Fibroblast of villous mesenchyme (primary cell): ENCODE results near the gene PTPRM. TPM values are rescaled to one million over a fixed set of nuclear protein-coding genes. Genes with fewer than 3 reads are reported as not detected.

ENCODE experiments used
- DNase-seq: peaks from one replicate; pipeline ENCODE4 v3.0.0-alpha.2; 2010; ENCODE audit warnings: low read depth
- H3K4me3 ChIP-seq: 2 replicates; pipeline ENCODE4 v1.5.1; 2011; ENCODE audit warnings: low read depth, mild to moderate bottlenecking, low read length
- total RNA-seq: library from RNA; depleted of rRNA; stranded (reverse); fragments of >200 nt; gene quantifications from 2 replicates; pipeline ENCODE4 v1.2.3, GENCODE V29; 2012
- TF ChIP-seq, protein P1 (sequence below): IDR thresholded peaks from 2 replicates; pipeline ENCODE4 v1.5.1; 2012; ENCODE audit warnings: low read depth, mild to moderate bottlenecking, low read length; ENCODE audit not compliant: insufficient read depth

The PTPRM gene
- total RNA-seq, 1 donor, result 56.1 TPM

DNA sequence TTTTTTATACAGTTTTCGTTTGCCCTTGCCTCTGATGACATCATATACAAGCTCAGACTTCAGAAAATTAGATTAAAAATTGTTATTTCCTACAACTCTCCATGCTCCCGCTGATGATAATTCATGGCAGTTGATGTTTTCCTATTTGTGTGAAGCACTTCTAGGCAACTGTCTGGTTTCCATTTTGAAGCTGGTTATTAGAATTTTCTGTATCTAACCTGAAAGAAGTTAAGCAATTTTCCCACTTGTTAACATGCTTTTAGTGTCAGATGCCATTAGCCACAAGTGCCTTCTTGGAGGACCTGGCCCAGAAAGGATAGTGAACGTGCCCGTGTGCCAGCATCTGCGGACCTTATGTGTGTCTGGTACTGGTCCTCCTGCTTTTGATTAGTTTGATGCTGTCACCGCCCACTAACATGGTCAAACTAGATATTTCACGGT is 694.6 kb downstream of the PTPRM start:
- TF ChIP-seq, protein P1, sequence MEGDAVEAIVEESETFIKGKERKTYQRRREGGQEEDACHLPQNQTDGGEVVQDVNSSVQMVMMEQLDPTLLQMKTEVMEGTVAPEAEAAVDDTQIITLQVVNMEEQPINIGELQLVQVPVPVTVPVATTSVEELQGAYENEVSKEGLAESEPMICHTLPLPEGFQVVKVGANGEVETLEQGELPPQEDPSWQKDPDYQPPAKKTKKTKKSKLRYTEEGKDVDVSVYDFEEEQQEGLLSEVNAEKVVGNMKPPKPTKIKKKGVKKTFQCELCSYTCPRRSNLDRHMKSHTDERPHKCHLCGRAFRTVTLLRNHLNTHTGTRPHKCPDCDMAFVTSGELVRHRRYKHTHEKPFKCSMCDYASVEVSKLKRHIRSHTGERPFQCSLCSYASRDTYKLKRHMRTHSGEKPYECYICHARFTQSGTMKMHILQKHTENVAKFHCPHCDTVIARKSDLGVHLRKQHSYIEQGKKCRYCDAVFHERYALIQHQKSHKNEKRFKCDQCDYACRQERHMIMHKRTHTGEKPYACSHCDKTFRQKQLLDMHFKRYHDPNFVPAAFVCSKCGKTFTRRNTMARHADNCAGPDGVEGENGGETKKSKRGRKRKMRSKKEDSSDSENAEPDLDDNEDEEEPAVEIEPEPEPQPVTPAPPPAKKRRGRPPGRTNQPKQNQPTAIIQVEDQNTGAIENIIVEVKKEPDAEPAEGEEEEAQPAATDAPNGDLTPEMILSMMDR, result no peak
- DNase-seq, result no peak
- no peak overlapping the region for H3K4me3 ChIP-seq

DNA sequence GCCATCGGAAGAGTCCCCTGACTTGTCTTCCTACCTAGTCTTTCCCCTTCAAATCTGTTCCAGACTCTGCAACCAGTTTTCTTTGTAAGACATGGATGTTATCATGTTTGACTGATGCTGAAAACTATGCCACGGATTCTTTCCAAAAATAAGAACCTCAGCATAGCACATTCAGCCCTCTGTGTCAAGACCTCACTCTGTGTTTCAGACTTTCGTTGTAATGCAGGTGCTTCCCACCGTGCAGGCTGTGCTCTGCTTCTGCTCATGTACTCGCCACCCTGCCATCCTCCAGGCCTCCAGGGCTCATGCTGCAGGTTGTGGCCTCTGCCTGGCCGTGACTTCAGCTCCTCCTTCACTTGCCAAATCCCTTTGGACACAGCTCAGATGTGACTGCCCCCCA is 695.1 kb downstream of the PTPRM start:
- no peak overlapping the region for H3K4me3 ChIP-seq
- TF ChIP-seq, protein P1, result no peak
- no peak for DNase-seq

DNA sequence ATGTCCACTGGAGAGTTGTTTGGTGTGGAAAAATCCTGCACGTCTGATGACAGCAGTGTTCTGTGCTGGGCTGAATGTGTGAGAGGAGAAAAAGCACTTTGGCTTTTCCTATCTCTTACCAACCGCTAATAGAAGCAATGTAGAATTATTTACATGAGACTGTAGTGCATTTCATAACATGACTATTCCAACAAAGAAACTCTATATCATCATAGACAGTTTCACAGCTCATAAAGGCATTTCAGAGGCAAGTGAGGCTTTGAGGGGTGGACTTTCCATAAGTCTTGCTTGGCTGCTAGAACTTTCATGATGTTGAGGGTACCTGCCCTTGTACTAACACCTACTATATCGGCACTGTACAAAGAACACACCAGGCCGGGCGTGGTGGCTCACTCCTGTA is 697.0 kb downstream of the PTPRM start:
- TF ChIP-seq, protein P1, result no peak
- no peak for DNase-seq
- H3K4me3 ChIP-seq, result no peak overlapping the region

DNA sequence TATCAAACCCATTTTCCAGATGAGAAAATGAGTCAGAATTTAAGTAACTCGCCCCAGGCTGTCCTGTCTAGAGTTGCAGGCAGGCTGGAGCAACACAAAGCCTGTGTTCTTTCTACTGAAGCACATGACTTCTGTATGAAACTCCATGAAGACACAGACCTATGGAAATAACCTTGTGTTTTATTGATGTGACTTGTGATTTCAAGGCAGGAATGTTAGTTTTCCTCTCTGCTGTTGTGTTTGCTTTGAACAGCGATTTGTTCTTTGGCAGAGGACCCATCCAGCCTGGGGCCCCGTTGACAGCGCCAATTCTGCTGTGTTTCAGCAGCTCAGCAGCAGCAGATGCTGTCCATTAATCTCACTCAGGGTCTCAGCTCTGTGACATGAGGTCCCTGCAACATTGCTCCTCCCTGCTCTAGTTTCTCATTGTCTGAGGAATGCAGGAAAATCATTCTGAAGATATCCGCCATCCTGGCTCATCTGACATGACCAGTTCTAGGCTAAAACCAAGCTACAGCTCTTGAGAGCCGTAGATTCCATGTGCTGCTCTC is 697.8 kb downstream of the PTPRM start:
- H3K4me3 ChIP-seq, result no peak overlapping the region
- TF ChIP-seq, protein P1, result no peak
- peak; percentile 66 for DNase-seq

DNA sequence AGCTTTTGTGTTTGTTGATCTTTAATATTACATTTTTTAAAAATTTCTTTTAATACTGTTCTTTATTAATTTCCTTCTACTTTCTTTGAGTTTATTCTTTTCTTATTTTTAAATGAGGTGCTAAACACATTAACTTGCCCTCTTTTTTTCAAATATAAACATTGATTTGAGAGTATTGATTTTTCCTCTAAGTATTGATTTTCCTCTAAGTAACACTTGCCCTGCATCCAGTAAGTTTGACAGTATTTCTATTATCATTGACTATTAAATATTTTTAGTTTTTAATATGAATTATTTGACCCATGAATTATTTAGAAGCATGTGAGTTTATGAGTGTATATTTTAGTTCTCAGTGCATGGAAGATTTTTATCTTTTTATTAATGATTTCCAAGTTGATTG is 705.1 kb downstream of the PTPRM start:
- H3K4me3 ChIP-seq, result no peak overlapping the region
- TF ChIP-seq, protein P1, result no peak
- DNase-seq, result no peak

DNA sequence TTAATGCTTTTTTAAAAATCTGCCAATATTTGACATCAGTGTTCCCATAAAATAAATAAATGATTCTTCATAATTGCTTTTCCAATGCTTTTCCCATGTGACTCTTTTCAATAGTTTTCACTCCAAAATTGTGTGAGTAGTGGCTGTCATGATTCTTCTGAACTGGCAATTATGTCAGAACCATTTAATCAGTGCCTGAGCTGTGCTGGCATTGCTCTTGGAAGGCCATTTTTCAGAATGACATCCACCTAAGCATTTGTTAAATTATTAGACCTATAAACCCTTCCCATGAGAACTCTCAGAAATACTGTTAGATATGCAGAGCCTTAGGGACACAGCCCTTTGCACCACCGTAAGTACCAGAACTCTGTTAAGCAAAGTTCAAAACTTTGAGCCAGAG is 707.3 kb downstream of the PTPRM start:
- TF ChIP-seq, protein P1, result no peak
- DNase-seq, result no peak

DNA sequence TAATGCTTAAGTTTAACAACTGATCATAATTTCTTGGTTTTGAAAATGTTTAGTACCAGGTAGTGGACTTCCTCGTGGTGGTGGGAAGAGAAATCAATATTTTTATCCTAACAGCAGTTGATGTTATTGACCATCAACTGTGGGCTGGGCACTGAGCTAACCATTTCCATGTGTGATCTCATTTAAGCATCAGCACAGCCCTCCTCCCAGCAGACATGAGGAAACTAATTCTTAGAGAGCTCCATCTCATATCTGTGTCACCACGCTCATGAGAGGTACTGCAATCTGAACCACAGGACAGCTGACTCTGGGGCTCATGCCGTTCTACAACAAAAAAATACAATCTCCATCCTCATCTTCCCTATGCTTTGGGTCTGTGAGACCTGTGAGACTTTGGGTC is 709.3 kb downstream of the PTPRM start:
- no peak for DNase-seq
- H3K4me3 ChIP-seq, result no peak overlapping the region
- TF ChIP-seq, protein P1, result no peak

More for the DNA sequence above, 707.3 kb downstream of the PTPRM start:
- H3K4me3 ChIP-seq, result no peak overlapping the region
